HepG2 (cell line): ENCODE measurements around the gene KDM4F.

ENCODE experiments used
- ATF1 ChIP-seq: IDR thresholded peaks from 2 replicates; pipeline ENCODE4 v1.6.1; 2016; ENCODE audit warnings: mild to moderate bottlenecking, control low read depth
- ATF3 ChIP-seq: sonication (generic); formaldehyde crosslinking; IDR thresholded peaks from 2 replicates; pipeline ENCODE4 v1.4.0; 2020; ENCODE audit warnings: missing genetic modification reagents
- CEBPB ChIP-seq: IDR thresholded peaks from 2 replicates; pipeline ENCODE4 v1.6.1; 2011; ENCODE audit warnings: low read depth, low read length, improper control_type of control experiment, borderline replicate concordance
- CTCF ChIP-seq: sonication (generic); formaldehyde crosslinking; IDR thresholded peaks from 2 replicates; pipeline ENCODE4 v1.5.0; 2020; ENCODE audit warnings: mild to moderate bottlenecking, missing genetic modification reagents, moderate library complexity
- GABPA ChIP-seq, 2 experiments: IDR thresholded peaks; 2 replicates each; pipeline ENCODE4 v1.6.1; 2011 to 2016; ENCODE audit warnings: low read depth in 2 of 2, low read length in 1 of 2, missing biosample characterization in 1 of 2, missing genetic modification characterization in 1 of 2
- KDM5A ChIP-seq: fragments of 200-600 bp; sonication (generic); IDR thresholded peaks from 2 replicates; pipeline ENCODE4 v1.7.0; 2018; ENCODE audit warnings: antibody characterized with exemption, mild to moderate bottlenecking, low read length, borderline replicate concordance
- MIXL1 ChIP-seq: IDR thresholded peaks from 2 replicates; pipeline ENCODE4 v1.6.1; 2016
- POLR2AphosphoS5 ChIP-seq: IDR thresholded peaks from 2 replicates; pipeline ENCODE4 v1.6.1; 2012; ENCODE audit warnings: low read depth, low read length
- RBM39 ChIP-seq: fragments of 200-400 bp; formaldehyde crosslinking; IDR thresholded peaks from one replicate; pipeline ENCODE4 v1.6.1; 2018; ENCODE audit warnings: antibody characterized with exemption, mild to moderate bottlenecking, low read depth, low read length; ENCODE audit not compliant: poor library complexity, severe bottlenecking
- SALL1 ChIP-seq: sonication (generic); formaldehyde crosslinking; IDR thresholded peaks from 2 replicates; pipeline ENCODE4 v1.8.0; 2022; ENCODE audit warnings: mild to moderate bottlenecking, missing genetic modification reagents
- ZFYVE20 ChIP-seq: sonication (generic); formaldehyde crosslinking; IDR thresholded peaks from 2 replicates; pipeline ENCODE4 v1.8.0; 2023; ENCODE audit warnings: low read depth, mild to moderate bottlenecking, moderate library complexity, missing genetic modification reagents, borderline replicate concordance
- ZKSCAN8 ChIP-seq: IDR thresholded peaks from 2 replicates; pipeline ENCODE4 v1.6.1; 2016; ENCODE audit warnings: borderline replicate concordance, missing genetic modification reagents, missing compliant biosample characterization
- TF ChIP-seq, protein P1 (sequence below): IDR thresholded peaks from 2 replicates; pipeline ENCODE4 v1.6.1; 2016; ENCODE audit warnings: low read depth, control low read depth

DNA sequence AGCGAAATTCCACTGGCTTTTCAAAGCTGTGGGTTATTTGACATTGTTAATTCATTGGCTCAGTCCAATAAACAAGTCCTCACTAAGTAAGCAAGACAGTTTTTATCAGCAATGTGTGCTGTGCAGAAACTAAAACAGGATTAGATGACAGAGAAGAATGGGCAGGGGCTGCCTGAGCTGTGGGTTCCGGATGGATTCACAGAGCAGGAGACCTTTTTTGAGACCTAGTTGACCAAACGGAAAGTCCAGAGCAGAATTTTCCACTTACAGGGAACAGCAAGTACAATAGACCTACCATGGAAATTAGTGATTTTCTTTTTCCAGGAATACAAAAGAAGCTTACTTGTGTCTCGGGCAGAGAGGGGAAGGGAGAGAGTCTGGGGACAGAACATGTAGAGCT, 5.2 kb upstream of the KDM4F start:
- TF ChIP-seq KDM5A, result no peak
- TF ChIP-seq, protein P1, sequence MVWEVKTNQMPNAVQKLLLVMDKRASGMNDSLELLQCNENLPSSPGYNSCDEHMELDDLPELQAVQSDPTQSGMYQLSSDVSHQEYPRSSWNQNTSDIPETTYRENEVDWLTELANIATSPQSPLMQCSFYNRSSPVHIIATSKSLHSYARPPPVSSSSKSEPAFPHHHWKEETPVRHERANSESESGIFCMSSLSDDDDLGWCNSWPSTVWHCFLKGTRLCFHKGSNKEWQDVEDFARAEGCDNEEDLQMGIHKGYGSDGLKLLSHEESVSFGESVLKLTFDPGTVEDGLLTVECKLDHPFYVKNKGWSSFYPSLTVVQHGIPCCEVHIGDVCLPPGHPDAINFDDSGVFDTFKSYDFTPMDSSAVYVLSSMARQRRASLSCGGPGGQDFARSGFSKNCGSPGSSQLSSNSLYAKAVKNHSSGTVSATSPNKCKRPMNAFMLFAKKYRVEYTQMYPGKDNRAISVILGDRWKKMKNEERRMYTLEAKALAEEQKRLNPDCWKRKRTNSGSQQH, result no peak
- TF ChIP-seq POLR2AphosphoS5, result no peak
- TF ChIP-seq ATF3, result no peak
- no peak for TF ChIP-seq SALL1 (CRISPR knock-in tag)
- no peak for TF ChIP-seq CEBPB
- TF ChIP-seq RBM39, result no peak
- TF ChIP-seq ZKSCAN8, result no peak
- no peak for TF ChIP-seq ATF1 (CRISPR knock-in tag)
- TF ChIP-seq GABPA (IDR thresholded peaks at IDR 0.05; ENCODE audit: low read depth, low read length), result no peak
- TF ChIP-seq GABPA (CRISPR knock-in tag; IDR thresholded peaks at IDR 0.05; ENCODE audit: low read depth), result no peak
- no peak for TF ChIP-seq ZFYVE20 (CRISPR knock-in tag)
- TF ChIP-seq CTCF (CRISPR knock-in tag), result no peak
- TF ChIP-seq MIXL1, result no peak
